ENCODE measurements around the gene SPX.

DNA sequence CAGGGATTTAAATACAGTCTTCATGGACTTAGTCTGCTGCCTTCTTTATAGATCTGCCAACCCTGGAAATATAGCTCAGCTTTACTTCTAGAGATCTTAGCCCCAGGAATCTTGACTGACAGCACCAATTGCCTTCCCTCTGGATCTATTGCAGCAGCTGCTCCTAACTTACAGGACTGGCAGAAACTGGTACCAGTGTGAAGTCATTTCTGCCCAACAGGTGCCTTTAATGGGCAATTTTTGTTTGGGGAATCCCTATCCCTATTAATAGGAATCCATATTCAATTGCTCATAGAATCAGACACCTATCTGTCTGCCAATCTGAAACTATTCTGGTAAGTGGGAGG is 27.2 kb downstream of the SPX start:
- TF ChIP-seq, protein P1, sequence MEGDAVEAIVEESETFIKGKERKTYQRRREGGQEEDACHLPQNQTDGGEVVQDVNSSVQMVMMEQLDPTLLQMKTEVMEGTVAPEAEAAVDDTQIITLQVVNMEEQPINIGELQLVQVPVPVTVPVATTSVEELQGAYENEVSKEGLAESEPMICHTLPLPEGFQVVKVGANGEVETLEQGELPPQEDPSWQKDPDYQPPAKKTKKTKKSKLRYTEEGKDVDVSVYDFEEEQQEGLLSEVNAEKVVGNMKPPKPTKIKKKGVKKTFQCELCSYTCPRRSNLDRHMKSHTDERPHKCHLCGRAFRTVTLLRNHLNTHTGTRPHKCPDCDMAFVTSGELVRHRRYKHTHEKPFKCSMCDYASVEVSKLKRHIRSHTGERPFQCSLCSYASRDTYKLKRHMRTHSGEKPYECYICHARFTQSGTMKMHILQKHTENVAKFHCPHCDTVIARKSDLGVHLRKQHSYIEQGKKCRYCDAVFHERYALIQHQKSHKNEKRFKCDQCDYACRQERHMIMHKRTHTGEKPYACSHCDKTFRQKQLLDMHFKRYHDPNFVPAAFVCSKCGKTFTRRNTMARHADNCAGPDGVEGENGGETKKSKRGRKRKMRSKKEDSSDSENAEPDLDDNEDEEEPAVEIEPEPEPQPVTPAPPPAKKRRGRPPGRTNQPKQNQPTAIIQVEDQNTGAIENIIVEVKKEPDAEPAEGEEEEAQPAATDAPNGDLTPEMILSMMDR (IDR thresholded peaks at IDR 0.05): no peak
- no peak for TF ChIP-seq POLR2A (IDR thresholded peaks at IDR 0.05)
